ENCODE data around the gene AFAP1L1. TPM values are rescaled to one million over a fixed set of nuclear protein-coding genes. Genes with fewer than 3 reads are reported as not detected.

Gene AFAP1L1
- total RNA-seq, 1 donor, result 2.3 TPM

- no peak overlapping the region for H3K4me3 ChIP-seq (ENCODE audit: low read depth, low read length)
- TF ChIP-seq, protein P1, sequence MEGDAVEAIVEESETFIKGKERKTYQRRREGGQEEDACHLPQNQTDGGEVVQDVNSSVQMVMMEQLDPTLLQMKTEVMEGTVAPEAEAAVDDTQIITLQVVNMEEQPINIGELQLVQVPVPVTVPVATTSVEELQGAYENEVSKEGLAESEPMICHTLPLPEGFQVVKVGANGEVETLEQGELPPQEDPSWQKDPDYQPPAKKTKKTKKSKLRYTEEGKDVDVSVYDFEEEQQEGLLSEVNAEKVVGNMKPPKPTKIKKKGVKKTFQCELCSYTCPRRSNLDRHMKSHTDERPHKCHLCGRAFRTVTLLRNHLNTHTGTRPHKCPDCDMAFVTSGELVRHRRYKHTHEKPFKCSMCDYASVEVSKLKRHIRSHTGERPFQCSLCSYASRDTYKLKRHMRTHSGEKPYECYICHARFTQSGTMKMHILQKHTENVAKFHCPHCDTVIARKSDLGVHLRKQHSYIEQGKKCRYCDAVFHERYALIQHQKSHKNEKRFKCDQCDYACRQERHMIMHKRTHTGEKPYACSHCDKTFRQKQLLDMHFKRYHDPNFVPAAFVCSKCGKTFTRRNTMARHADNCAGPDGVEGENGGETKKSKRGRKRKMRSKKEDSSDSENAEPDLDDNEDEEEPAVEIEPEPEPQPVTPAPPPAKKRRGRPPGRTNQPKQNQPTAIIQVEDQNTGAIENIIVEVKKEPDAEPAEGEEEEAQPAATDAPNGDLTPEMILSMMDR (IDR thresholded peaks at IDR 0.05; ENCODE audit: insufficient read depth, low read length), result no peak
- no peak for DNase-seq (ENCODE audit: low read depth)
Measured at GRCh38 chr5:149341876-149342275, 70.2 kb downstream of the AFAP1L1 start.

DNA sequence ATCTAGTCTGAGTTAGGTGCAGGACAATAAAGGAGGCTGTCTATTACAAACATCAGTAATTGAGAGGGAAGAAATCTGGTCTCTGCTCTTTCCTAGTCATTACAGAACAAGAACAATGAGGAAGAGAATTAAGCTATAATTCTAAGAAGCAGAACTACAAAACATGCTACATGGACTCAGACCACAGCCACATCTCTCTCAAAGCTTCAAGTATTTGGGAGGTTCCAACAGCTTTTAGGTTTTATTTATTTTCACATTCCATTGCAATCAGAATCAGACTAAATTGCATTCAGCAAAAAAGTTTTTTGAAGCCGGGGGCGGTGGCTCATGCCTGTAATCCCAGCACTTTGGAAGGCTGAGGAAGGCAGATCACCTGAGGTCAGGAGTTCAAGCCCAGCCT, 72.5 kb downstream of the AFAP1L1 start:
- peak overlapping the region; percentile 100 for H3K4me3 ChIP-seq (ENCODE audit: low read depth, low read length)
- DNase-seq (ENCODE audit: low read depth), result no peak
- TF ChIP-seq, protein P1 (IDR thresholded peaks at IDR 0.05; ENCODE audit: insufficient read depth, low read length), result no peak

DNA sequence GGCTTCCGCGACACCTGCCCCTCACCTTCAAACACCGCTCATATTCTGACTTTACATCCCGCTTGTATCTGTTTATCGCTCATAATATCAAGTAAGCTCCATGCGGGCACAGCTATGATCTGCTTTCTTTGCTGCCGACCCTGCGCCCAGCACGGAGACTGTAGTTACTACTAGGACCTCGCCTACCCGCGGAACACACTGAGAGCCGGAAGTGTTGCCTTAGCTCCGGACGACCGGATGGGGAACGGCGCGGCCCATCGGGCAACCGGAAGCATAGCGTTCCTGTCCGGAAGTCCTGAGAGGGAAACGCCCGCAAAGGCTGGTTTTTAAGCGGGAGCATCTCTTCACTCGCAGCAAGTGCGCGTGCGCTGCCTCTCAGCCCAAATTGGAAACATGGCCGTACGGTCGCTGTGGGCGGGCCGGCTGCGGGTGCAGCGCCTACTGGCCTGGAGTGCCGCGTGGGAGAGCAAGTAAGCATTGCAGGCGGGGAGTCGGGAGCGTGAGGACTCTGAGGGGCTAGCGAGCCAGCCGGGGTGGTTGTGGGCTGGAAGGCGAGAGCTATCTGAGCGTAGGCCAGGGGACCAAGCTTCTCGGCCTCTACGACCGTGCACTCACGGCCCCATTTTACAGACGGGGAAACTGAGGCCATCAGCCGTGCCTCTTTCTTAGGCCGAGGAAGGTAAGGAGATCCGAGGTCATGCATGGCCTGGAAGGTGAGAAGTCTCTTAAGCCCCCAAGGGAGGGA, 73.7 kb downstream of the AFAP1L1 start, which contains the start of gene GRPEL2:
TSS of gene GRPEL2 (plus strand) at position 353 of the 745 bp plus-strand sequence. CDS start at position 394, 41 bp downstream.
- TF ChIP-seq, protein P1 (IDR thresholded peaks at IDR 0.05; ENCODE audit: insufficient read depth, low read length), result no peak
- DNase-seq (ENCODE audit: low read depth), result peak; percentile 98
- peak within 1 kb of the TSS; percentile 100 for H3K4me3 ChIP-seq (ENCODE audit: low read depth, low read length)

DNA sequence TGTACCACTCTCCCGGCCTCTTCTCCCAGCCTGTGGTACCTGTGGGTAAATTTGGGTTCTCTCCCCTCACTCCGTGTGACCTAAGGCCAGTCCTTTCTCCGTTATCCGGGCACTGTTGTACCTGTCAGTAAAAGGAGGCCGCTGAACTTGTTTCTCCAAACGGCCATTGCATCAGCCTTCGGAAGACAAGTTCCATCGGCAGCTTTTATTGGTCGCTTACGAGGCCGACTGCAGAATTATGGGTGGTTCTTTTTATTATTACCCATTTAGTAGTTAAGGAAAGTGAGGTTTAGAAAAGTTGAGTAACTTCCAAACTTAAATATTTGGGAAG, 74.2 kb downstream of the AFAP1L1 start:
- TF ChIP-seq, protein P1 (IDR thresholded peaks at IDR 0.05; ENCODE audit: insufficient read depth, low read length), result no peak
- H3K4me3 ChIP-seq (ENCODE audit: low read depth, low read length), result peak overlapping the region; percentile 100
- peak; percentile 66 for DNase-seq (ENCODE audit: low read depth)

GRCh38 chr5:149348518-149348917, 76.9 kb downstream of the AFAP1L1 start:
- no peak for DNase-seq (ENCODE audit: low read depth)
- H3K4me3 ChIP-seq (ENCODE audit: low read depth, low read length), result no peak overlapping the region

DNA sequence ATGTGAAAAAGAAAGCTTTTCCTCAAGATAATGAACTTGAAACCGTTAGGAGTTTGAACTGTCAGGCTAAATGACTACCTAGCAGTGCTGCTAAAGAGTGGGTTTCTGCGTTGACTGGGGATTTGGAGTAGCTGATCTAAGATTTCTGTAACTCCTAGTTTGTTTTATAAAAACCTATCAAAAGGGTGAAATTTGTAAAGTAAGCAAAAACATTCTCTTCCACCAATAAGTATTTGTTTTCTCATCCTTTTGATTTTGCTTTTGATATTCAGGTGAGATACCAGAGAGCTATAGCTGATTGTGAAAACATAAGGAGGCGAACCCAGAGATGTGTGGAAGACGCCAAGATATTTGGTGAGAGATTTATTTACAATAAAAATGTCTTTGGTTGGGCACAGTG, 77.7 kb downstream of the AFAP1L1 start:
- TF ChIP-seq, protein P1 (IDR thresholded peaks at IDR 0.05; ENCODE audit: insufficient read depth, low read length), result no peak
- no peak for DNase-seq (ENCODE audit: low read depth)
- no peak overlapping the region for H3K4me3 ChIP-seq (ENCODE audit: low read depth, low read length)

More at GRCh38 chr5:149348518-149348917, 76.9 kb downstream of the AFAP1L1 start:
- TF ChIP-seq, protein P1 (IDR thresholded peaks at IDR 0.05; ENCODE audit: insufficient read depth, low read length), result no peak
